ENCODE data around the gene EML1.

The EML1 gene

GRCh38 chr14:99976681-99977080, 183.5 kb downstream of the EML1 start:
- Histone ChIP-seq H3K36me3 (ENCODE audit: control insufficient read depth in 1 of 2, insufficient read depth in 2 of 2, low read length in 2 of 2) (no peaks in the 10 kb centered on the region), H3K27ac (ENCODE audit: low read length) (no peak overlapping the region), H3K9me3 (ENCODE audit: control insufficient read depth in 1 of 2, low read length in 2 of 2) (peaks cover 0 to 10% of the 10 kb centered on the region in 2 donors), H3K4me3 (ENCODE audit: low read depth in 1 of 2, low read length in 2 of 2) (no peak overlapping the region), H3K4me1 (ENCODE audit: control insufficient read depth in 1 of 2, insufficient read depth in 2 of 2, low read length in 2 of 2) (peaks cover 0 to 6% of the 10 kb centered on the region in 2 donors), H3K27me3 (ENCODE audit: low read depth, low read length) (no peaks in the 10 kb centered on the region)

DNA sequence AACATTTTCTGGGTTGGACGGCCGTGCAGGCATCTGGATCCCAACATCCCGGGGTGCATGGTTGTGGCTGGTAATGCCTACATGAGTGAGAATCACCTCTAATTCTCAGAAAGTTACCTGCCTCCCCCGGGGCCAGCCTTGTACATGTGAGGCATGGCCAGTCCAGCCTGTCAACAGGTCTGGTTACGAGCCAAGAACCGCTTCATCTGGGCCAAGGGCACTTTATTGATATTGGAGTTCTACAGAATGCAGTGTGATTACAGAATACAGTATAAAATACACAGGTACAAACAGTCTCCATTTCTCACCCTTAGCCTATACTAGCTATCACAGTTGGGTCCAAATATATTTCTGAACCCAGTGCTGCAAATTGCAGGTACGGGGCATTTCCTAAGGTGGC, 187.1 kb downstream of the EML1 start:
- Histone ChIP-seq H3K27ac (ENCODE audit: low read length) (no peak overlapping the region), H3K4me1 (ENCODE audit: control insufficient read depth in 1 of 2, insufficient read depth in 2 of 2, low read length in 2 of 2) (no peaks in the 10 kb centered on the region), H3K4me3 (ENCODE audit: low read depth in 1 of 2, low read length in 2 of 2) (no peak overlapping the region), H3K27me3 (ENCODE audit: low read depth, low read length) (no peaks in the 10 kb centered on the region), H3K9me3 (ENCODE audit: control insufficient read depth in 1 of 2, low read length in 2 of 2) (peaks cover 0 to 4% of the 10 kb centered on the region in 2 donors), H3K36me3 (ENCODE audit: control insufficient read depth in 1 of 2, insufficient read depth in 2 of 2, low read length in 2 of 2) (no peaks in the 10 kb centered on the region)

DNA sequence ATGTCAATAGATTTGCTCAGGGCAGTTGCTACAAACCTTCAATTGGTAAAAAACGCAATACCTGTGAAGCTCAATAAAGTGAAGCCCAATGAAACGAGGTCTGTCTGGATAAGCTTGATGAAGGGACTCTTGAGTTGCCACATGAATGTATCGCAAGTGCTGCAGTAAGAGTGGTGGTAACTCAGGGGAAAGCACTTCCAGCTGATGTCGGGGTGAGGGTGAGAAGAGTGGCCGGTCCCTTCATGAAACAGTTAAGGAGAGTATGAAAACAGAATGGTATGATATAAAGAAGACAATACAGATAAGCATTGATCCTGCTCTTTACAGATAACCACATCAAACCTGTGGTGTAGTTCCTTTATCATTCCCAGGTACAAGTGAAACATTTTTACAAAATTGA, 188.6 kb downstream of the EML1 start:
- H3K27me3 ChIP-seq (ENCODE audit: low read depth, low read length), result no peaks in the 10 kb centered on the region
- H3K4me3 ChIP-seq (ENCODE audit: low read depth in 1 of 2, low read length in 2 of 2), result no peak overlapping the region
- no peaks in the 10 kb centered on the region for H3K4me1 ChIP-seq (ENCODE audit: control insufficient read depth in 1 of 2, insufficient read depth in 2 of 2, low read length in 2 of 2)
- no peaks in the 10 kb centered on the region for H3K9me3 ChIP-seq (ENCODE audit: control insufficient read depth in 1 of 2, low read length in 2 of 2)
- H3K36me3 ChIP-seq (ENCODE audit: control insufficient read depth in 1 of 2, insufficient read depth in 2 of 2, low read length in 2 of 2), result no peaks in the 10 kb centered on the region
- H3K27ac ChIP-seq (ENCODE audit: low read length), result no peak overlapping the region

DNA sequence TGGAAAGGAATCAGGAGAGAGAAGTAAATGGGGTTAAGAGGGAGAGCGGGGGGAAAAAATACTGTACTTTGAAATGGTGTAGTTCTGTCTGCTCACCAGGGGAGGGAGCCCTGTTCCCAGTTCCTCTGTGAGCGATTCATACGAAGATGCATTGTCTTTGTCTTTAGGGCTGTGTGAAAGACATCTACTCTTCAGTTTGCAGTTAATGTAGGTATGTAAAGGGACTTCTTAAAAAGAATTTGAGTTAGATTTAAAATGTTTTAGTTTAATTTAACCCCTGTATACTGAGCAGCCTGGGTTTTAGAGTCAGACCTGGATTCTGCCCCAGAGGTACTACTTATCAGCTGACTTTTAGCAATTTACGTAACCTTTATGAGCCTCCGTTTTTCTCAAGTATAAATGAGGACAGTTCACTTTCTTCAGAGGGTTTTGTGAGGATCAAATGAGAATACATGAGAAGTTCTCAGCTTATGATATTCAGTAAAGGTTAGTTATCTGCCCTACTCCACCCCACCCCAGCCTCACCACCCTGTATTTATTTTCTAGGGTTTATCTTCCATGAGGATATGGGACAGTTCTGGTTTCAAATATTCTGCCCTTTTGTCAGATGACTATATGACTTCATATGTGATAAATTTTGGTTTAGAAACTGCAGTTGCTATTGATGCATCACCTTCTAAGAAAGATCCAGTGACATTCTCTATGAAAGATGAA, 189.5 kb downstream of the EML1 start:
- no peak overlapping the region for H3K4me3 ChIP-seq (ENCODE audit: low read depth in 1 of 2, low read length in 2 of 2)
- H3K27ac ChIP-seq (ENCODE audit: low read length), result no peak overlapping the region
- H3K4me1 ChIP-seq (ENCODE audit: control insufficient read depth in 1 of 2, insufficient read depth in 2 of 2, low read length in 2 of 2), result no peaks in the 10 kb centered on the region
- no peaks in the 10 kb centered on the region for H3K36me3 ChIP-seq (ENCODE audit: control insufficient read depth in 1 of 2, insufficient read depth in 2 of 2, low read length in 2 of 2)
- H3K27me3 ChIP-seq (ENCODE audit: low read depth, low read length), result no peaks in the 10 kb centered on the region
- H3K9me3 ChIP-seq (ENCODE audit: control insufficient read depth in 1 of 2, low read length in 2 of 2), result no peaks in the 10 kb centered on the region

DNA sequence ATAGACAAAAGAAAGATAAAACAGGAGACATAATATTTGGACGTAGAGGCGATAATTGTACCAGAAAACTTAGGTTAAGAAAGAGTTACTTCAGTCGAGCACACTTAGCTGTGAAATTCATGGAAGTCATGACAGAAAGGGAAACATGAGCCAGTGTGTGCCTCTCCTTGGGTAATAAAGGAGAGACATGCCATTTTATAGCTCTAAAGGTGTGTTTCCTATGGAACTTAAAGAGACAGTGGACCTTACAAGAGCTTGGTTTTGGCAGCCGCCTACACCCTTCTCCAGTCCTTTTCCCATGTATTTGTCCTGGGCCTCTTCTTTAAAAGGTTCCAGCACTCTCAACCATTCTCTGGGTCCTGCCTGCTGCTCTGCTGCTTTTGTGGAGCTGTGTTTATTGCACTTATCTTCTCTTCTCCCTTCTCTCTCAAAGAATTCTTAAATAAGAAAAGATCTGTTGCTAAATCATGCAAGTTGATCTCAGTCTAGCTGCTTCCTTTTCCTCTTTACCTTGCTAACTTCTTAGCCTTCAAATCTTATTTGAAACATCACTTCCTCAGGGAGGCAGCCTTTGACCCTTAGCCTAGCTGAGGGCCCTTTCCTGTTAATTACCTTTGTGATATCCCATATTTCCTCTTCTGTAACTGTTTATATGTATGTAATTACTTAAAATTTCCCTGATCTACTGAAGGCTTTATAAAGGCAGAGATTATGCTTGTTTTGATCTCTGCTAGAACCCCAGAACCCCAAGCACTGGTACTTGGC, 190.2 kb downstream of the EML1 start:
- Histone ChIP-seq H3K4me1 (ENCODE audit: control insufficient read depth in 1 of 2, insufficient read depth in 2 of 2, low read length in 2 of 2) (no peaks in the 10 kb centered on the region), H3K9me3 (ENCODE audit: control insufficient read depth in 1 of 2, low read length in 2 of 2) (no peaks in the 10 kb centered on the region), H3K4me3 (ENCODE audit: low read depth in 1 of 2, low read length in 2 of 2) (no peak overlapping the region), H3K27me3 (ENCODE audit: low read depth, low read length) (no peaks in the 10 kb centered on the region), H3K27ac (ENCODE audit: low read length) (no peak overlapping the region), H3K36me3 (ENCODE audit: control insufficient read depth in 1 of 2, insufficient read depth in 2 of 2, low read length in 2 of 2) (no peaks in the 10 kb centered on the region)

DNA sequence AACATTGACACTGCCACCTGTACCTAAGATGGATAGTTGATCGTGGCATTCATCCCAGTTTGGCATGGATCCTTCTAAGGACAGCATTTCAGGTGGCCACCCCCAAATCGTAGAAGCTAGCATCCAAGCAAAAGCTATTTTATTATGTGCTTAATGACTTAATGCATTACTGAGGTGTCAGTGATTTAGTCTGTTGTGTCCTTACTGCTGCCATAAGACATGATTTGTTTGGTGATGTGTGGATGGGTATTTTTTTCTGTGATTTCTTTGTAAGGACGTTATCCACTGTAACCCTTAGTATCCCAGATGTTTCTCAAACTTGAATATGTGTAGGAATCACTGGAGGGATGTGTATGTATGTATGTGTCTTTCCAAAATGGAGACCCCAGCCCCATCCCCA, 190.8 kb downstream of the EML1 start:
- no peaks in the 10 kb centered on the region for H3K36me3 ChIP-seq (ENCODE audit: control insufficient read depth in 1 of 2, insufficient read depth in 2 of 2, low read length in 2 of 2)
- H3K9me3 ChIP-seq (ENCODE audit: control insufficient read depth in 1 of 2, low read length in 2 of 2), result no peaks in the 10 kb centered on the region
- H3K27me3 ChIP-seq (ENCODE audit: low read depth, low read length), result no peaks in the 10 kb centered on the region
- H3K4me1 ChIP-seq (ENCODE audit: control insufficient read depth in 1 of 2, insufficient read depth in 2 of 2, low read length in 2 of 2), result no peaks in the 10 kb centered on the region
- H3K27ac ChIP-seq (ENCODE audit: low read length), result no peak overlapping the region
- H3K4me3 ChIP-seq (ENCODE audit: low read depth in 1 of 2, low read length in 2 of 2), result no peak overlapping the region

DNA sequence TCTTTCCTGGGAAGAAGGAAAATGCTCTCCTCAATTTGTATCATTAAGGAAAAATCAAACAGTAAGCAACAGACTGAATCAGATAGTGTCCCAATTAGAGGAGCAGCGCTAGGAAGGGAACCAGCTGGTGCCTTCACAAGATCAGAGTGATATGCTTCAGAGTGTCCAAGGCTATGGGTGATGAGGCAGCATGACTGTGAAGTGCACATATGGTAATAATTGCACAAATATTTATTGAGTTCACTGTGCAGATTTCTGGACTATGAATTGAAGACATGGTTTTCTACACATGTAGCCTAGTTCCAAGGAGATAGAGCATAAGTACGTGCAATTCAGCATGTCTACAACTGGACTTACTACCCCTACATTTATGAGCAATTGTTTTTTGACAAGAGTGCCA, 193.2 kb downstream of the EML1 start:
- Histone ChIP-seq H3K27ac (ENCODE audit: low read length) (no peak overlapping the region), H3K4me1 (ENCODE audit: control insufficient read depth in 1 of 2, insufficient read depth in 2 of 2, low read length in 2 of 2) (peaks cover 0 to under 1% of the 10 kb centered on the region in 2 donors), H3K36me3 (ENCODE audit: control insufficient read depth in 1 of 2, insufficient read depth in 2 of 2, low read length in 2 of 2) (no peaks in the 10 kb centered on the region), H3K9me3 (ENCODE audit: control insufficient read depth in 1 of 2, low read length in 2 of 2) (no peaks in the 10 kb centered on the region), H3K27me3 (ENCODE audit: low read depth, low read length) (no peaks in the 10 kb centered on the region), H3K4me3 (ENCODE audit: low read depth in 1 of 2, low read length in 2 of 2) (no peak overlapping the region)

- no peaks in the 10 kb centered on the region for H3K9me3 ChIP-seq (ENCODE audit: control insufficient read depth in 1 of 2, low read length in 2 of 2)
- H3K27me3 ChIP-seq (ENCODE audit: low read depth, low read length), result no peaks in the 10 kb centered on the region
- H3K27ac ChIP-seq (ENCODE audit: low read length), result no peak overlapping the region
- no peaks in the 10 kb centered on the region for H3K36me3 ChIP-seq (ENCODE audit: control insufficient read depth in 1 of 2, insufficient read depth in 2 of 2, low read length in 2 of 2)
- H3K4me1 ChIP-seq (ENCODE audit: control insufficient read depth in 1 of 2, insufficient read depth in 2 of 2, low read length in 2 of 2), result peaks cover 0 to 3% of the 10 kb centered on the region in 2 donors
- H3K4me3 ChIP-seq (ENCODE audit: low read depth in 1 of 2, low read length in 2 of 2), result no peak overlapping the region
Measured at GRCh38 chr14:99989032-99989431, 195.8 kb downstream of the EML1 start.

DNA sequence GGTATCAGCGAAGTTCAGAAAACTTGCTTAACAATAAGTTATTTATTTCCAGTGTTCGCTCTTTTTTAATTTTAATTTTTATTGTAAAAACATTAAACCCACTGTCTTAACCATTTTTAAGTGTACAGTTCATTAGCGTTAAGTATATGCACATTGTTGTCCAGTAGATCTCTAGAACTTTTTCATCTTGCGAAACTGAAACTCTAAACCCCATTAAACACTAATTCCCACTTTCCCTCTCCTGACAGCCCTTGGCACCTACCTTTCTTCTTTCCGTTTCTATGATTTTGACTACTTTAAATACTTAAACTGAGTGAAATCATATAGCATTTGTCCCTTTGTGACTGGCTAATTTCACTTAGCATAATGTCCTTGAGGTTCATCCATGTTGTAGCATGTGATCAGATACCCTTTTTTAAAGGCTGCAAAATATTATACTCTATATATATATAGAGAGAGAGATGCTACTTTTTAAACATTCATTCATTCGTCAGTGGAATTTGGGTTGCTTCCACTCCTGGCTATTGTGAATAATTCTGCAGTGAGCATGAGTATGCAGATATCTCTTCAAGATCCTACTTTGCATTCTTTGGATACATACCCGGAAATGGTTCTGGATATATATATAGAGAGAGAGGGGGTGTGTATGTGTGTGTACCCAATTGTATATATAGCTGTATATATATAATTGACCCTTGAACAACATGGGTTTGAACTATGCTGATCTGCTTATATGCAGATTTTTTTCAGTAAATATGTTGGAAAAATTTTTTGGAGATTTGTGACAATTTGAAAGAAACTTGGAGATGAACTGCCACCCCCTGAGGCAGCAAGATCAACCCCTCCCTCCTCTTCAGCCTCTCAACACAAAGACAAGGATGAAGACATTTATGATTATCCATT, 197.3 kb downstream of the EML1 start:
- Histone ChIP-seq H3K27me3 (ENCODE audit: low read depth, low read length) (no peaks in the 10 kb centered on the region), H3K4me3 (ENCODE audit: low read depth in 1 of 2, low read length in 2 of 2) (no peak overlapping the region), H3K36me3 (ENCODE audit: control insufficient read depth in 1 of 2, insufficient read depth in 2 of 2, low read length in 2 of 2) (no peaks in the 10 kb centered on the region), H3K4me1 (ENCODE audit: control insufficient read depth in 1 of 2, insufficient read depth in 2 of 2, low read length in 2 of 2) (peaks cover 0 to 3% of the 10 kb centered on the region in 2 donors), H3K27ac (ENCODE audit: low read length) (no peak overlapping the region), H3K9me3 (ENCODE audit: control insufficient read depth in 1 of 2, low read length in 2 of 2) (no peaks in the 10 kb centered on the region)

DNA sequence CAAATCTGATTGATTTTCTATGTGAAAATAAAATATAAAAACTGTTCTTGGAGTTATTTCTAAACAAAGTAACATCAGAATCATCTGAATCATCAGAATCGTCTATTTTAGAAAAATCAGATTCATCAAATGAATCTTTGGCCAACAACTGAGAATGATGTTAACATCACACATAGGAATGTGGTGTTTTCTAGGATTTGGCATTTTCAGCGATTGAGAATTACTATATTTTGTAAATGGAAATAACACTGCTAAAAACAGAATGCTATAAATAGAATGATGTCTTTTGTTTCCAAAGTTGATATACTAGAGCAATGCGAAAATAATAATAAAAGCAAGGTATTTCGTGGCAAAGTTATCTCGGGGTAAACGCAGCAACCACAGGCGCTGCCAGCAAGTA, 198.1 kb downstream of the EML1 start:
- no peaks in the 10 kb centered on the region for H3K27me3 ChIP-seq (ENCODE audit: low read depth, low read length)
- H3K4me1 ChIP-seq (ENCODE audit: control insufficient read depth in 1 of 2, insufficient read depth in 2 of 2, low read length in 2 of 2), result peaks cover 0 to 3% of the 10 kb centered on the region in 2 donors
- H3K4me3 ChIP-seq (ENCODE audit: low read depth in 1 of 2, low read length in 2 of 2), result no peak overlapping the region
- no peak overlapping the region for H3K27ac ChIP-seq (ENCODE audit: low read length)
- H3K9me3 ChIP-seq (ENCODE audit: control insufficient read depth in 1 of 2, low read length in 2 of 2), result no peaks in the 10 kb centered on the region
- H3K36me3 ChIP-seq (ENCODE audit: control insufficient read depth in 1 of 2, insufficient read depth in 2 of 2, low read length in 2 of 2), result no peaks in the 10 kb centered on the region
